DMS 273 (cell line): ENCODE measurements around the gene TMEM272.

ENCODE experiments used
- DNase-seq: peaks from one replicate; lab custom pipeline; 2025; ENCODE audit not compliant: unreplicated experiment; lab: John Stamatoyannopoulos, UW

TMEM272 gene

GRCh38 chr13:51783428-51784094 lies 61.4 kb downstream of the TMEM272 start:
- DNase-seq, result peak; percentile 57

- DNase-seq, result peak; percentile 62
Measured at GRCh38 chr13:51782026-51782710, 62.8 kb downstream of the TMEM272 start.

GRCh38 chr13:51781246-51782022 lies 63.5 kb downstream of the TMEM272 start:
- DNase-seq, result peak; percentile 53

GRCh38 chr13:51780099-51780498 lies 64.9 kb downstream of the TMEM272 start:
- DNase-seq, result no peak

GRCh38 chr13:51778392-51778791 lies 66.6 kb downstream of the TMEM272 start:
- no peak for DNase-seq

- DNase-seq, result no peak
Measured at GRCh38 chr13:51777921-51778320, 67.1 kb downstream of the TMEM272 start.

GRCh38 chr13:51776179-51776578 lies 68.8 kb downstream of the TMEM272 start:
- no peak for DNase-seq

- DNase-seq, result no peak
Measured at GRCh38 chr13:51773515-51773914, 71.5 kb downstream of the TMEM272 start.

- DNase-seq, result no peak
Measured at GRCh38 chr13:51772781-51773180, 72.2 kb downstream of the TMEM272 start.

GRCh38 chr13:51772105-51772455 lies 72.9 kb downstream of the TMEM272 start:
- DNase-seq, result no peak

GRCh38 chr13:51771418-51772104 lies 73.4 kb downstream of the TMEM272 start:
- DNase-seq, result no peak

- no peak for DNase-seq
Measured at GRCh38 chr13:51770681-51771417, 74.1 kb downstream of the TMEM272 start.

GRCh38 chr13:51770160-51770559 lies 74.8 kb downstream of the TMEM272 start:
- DNase-seq, result no peak

- no peak for DNase-seq
Measured at GRCh38 chr13:51769455-51770127, 75.4 kb downstream of the TMEM272 start.

GRCh38 chr13:51768976-51769375 lies 76.0 kb downstream of the TMEM272 start:
- DNase-seq, result no peak

GRCh38 chr13:51768378-51768921 lies 76.5 kb downstream of the TMEM272 start:
- DNase-seq, result no peak

- peak; percentile 22 for DNase-seq
Measured at GRCh38 chr13:51767100-51767499, 77.9 kb downstream of the TMEM272 start.

GRCh38 chr13:51765142-51765515 lies 79.8 kb downstream of the TMEM272 start:
- no peak for DNase-seq

GRCh38 chr13:51764184-51765141 lies 80.5 kb downstream of the TMEM272 start:
- no peak for DNase-seq
